Measurements from ENCODE around the gene TBXAS1. TPM values are rescaled to one million over a fixed set of nuclear protein-coding genes. Genes with fewer than 3 reads are reported as not detected.

TBXAS1 gene
- total RNA-seq, 5 donors from 2014 or later (not counting 1 experiment from before 2014, with no cell fraction given) = 5.2 to 14.2 (median 7.3) TPM

DNA sequence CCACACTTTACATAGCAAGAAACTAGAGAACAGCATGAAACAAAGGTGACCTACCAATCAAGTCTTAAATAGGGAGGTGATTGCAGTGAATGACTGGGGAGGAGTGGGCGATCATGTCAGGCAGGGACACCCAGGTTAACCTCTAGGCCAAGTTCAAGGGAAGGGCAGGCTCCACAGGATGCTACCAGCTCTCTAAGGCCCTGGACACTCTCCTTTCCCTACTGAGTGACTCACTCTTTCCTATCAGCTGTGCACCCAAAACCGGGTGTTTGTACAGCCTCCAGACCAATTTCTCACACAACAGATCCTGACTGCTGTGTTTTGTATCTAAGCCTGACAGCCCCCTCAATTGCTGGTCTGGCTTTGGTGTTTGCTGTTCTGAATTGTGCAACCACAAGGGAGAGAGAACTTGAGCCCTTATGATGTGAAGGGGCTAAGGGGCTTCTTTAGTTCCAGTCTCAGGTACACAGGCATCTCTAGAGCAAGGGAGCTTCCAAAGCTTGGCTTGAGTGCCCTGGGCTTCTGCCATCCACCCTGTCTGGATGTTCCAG, 107.8 kb downstream of the TBXAS1 start:
- ChIA-PET POLR2A (no interaction called here), CTCF (interaction anchor here in 1 of 2 donors (0.6 kb wide), 1 partner anchor 74 kb away, joined by 4 read pairs; no protein-coding TSS in a partner anchor)
- Histone ChIP-seq H3K9me3 (no peaks in the 10 kb centered on the region), H3K4me1 (ENCODE audit: control insufficient read depth in 1 of 2, extremely low read depth in 1 of 2, insufficient read depth in 2 of 2, low read length in 2 of 2) (no peaks in the 10 kb centered on the region), H3K27me3 (replicated peaks in 1 of 2; ENCODE audit: control insufficient read depth in 2 of 2, extremely low read depth in 1 of 2, insufficient read depth in 2 of 2, low read length in 1 of 2) (no peaks in the 10 kb centered on the region), H3K36me3 (ENCODE audit: control insufficient read depth in 2 of 2, extremely low read depth in 1 of 2, insufficient read depth in 1 of 2, low read length in 1 of 2) (no peaks in the 10 kb centered on the region), H3K27ac (ENCODE audit: low read length) (no peak overlapping the region), H3K4me3 (ENCODE audit: control insufficient read depth in 1 of 2, extremely low read depth in 1 of 2, low read length in 1 of 2) (no peak overlapping the region)
- H3K36me3 Mint-ChIP-seq = peaks cover 5% of the 10 kb centered on the region
- H3K27me3 Mint-ChIP-seq = peaks cover 0 to 4% of the 10 kb centered on the region in 2 donors
- WGBS (ENCODE audit: insufficient coverage) = no CpG with 5 or more reads among the region's 2 CpGs
- H3K4me1 Mint-ChIP-seq = no peaks in the 10 kb centered on the region
- no peak overlapping the region for H3K4me3 Mint-ChIP-seq
- no peak overlapping the region for H3K27ac Mint-ChIP-seq
- ATAC-seq (replicated peaks in 1 of 4) (no peak), DNase-seq (no peak)
- no peaks in the 10 kb centered on the region for H3K9me3 Mint-ChIP-seq

DNA sequence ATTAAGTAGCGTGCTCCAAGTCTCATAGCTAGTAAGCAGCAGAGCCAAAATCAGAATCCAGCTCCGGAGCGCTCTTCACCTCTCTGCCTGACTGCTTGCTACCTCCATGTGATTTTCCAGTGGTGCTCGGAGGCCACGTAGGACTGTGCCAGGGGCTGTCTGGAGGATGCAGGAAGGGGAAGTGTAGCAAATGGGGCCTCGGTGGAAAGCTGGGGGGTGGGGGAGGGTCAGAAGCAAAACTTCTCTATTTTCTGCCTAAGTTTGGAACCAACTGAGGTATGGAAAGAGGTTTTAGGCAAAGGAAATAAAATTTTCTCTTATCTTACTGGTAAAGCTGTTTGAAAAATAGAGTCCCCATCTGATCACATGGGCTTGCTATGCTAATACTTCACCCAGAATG, 108.7 kb downstream of the TBXAS1 start:
- H3K36me3 Mint-ChIP-seq = peaks cover 5% of the 10 kb centered on the region
- H3K4me1 Mint-ChIP-seq = no peaks in the 10 kb centered on the region
- no peak overlapping the region for H3K4me3 Mint-ChIP-seq
- no peaks in the 10 kb centered on the region for H3K9me3 Mint-ChIP-seq
- H3K27ac Mint-ChIP-seq = no peak overlapping the region
- Histone ChIP-seq H3K36me3 (ENCODE audit: control insufficient read depth in 2 of 2, extremely low read depth in 1 of 2, insufficient read depth in 1 of 2, low read length in 1 of 2) (no peaks in the 10 kb centered on the region), H3K27ac (ENCODE audit: low read length) (no peak overlapping the region), H3K9me3 (no peaks in the 10 kb centered on the region), H3K4me3 (ENCODE audit: control insufficient read depth in 1 of 2, extremely low read depth in 1 of 2, low read length in 1 of 2) (no peak overlapping the region), H3K4me1 (ENCODE audit: control insufficient read depth in 1 of 2, extremely low read depth in 1 of 2, insufficient read depth in 2 of 2, low read length in 2 of 2) (no peaks in the 10 kb centered on the region), H3K27me3 (replicated peaks in 1 of 2; ENCODE audit: control insufficient read depth in 2 of 2, extremely low read depth in 1 of 2, insufficient read depth in 2 of 2, low read length in 1 of 2) (no peaks in the 10 kb centered on the region)
- ATAC-seq (replicated peaks in 1 of 4) (no peak), DNase-seq (no peak)
- ChIA-PET CTCF (interaction anchor here in 1 of 2 donors (0.6 kb wide), 2 partner anchors 36 to 74 kb away, joined by 4 to 9 read pairs; no protein-coding TSS in a partner anchor), POLR2A (no interaction called here)
- H3K27me3 Mint-ChIP-seq = peaks cover 0 to 4% of the 10 kb centered on the region in 2 donors
- WGBS (ENCODE audit: insufficient coverage) = 71% methylated on average over 4 of the region's 6 CpGs

DNA sequence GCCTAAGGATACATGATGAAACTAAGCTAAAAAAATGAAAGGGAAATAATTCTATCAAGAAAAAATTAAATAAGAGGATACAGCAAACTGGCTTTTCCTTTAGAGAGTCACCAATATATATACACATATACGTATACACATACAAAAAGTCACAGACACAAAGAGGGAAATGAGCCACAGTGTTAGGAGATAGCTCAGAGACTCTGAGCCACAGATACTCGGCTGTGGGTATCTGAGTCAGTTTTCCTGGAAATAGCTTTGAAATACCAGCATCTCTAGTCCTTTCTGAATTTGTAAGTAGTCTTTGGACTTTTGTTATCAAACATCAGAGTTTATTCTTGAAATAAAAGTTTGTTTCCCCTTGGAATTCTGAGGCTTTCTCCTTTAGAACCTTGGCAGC, 111.8 kb downstream of the TBXAS1 start:
- no peak overlapping the region for H3K27ac ChIP-seq (ENCODE audit: low read length)
- H3K4me1 ChIP-seq (ENCODE audit: control insufficient read depth in 1 of 2, extremely low read depth in 1 of 2, insufficient read depth in 2 of 2, low read length in 2 of 2) = no peaks in the 10 kb centered on the region
- Mint-ChIP-seq H3K4me1 (no peaks in the 10 kb centered on the region), H3K27ac (no peak overlapping the region), H3K4me3 (no peak overlapping the region), H3K27me3 (peaks cover 0 to 4% of the 10 kb centered on the region in 2 donors), H3K9me3 (peaks cover 8 to 11% (median 10%) of the 10 kb centered on the region in 3 donors), H3K36me3 (peaks cover 21% of the 10 kb centered on the region)
- no peak overlapping the region for H3K4me3 ChIP-seq (ENCODE audit: control insufficient read depth in 1 of 2, extremely low read depth in 1 of 2, low read length in 1 of 2)
- ChIA-PET POLR2A (interaction anchor here in 1 of 2 donors (0.7 kb wide), 1 partner anchor 45 kb away, joined by 4 read pairs; no protein-coding TSS in a partner anchor), CTCF (no interaction called here)
- H3K27me3 ChIP-seq (replicated peaks in 1 of 2; ENCODE audit: control insufficient read depth in 2 of 2, extremely low read depth in 1 of 2, insufficient read depth in 2 of 2, low read length in 1 of 2) = no peaks in the 10 kb centered on the region
- no peaks in the 10 kb centered on the region for H3K36me3 ChIP-seq (ENCODE audit: control insufficient read depth in 2 of 2, extremely low read depth in 1 of 2, insufficient read depth in 1 of 2, low read length in 1 of 2)
- DNase-seq (no peak), ATAC-seq (replicated peaks in 1 of 4) (no peak)
- H3K9me3 ChIP-seq = peaks cover 3% of the 10 kb centered on the region
- 60% methylated on average over 1 of the region's 2 CpGs for WGBS (ENCODE audit: insufficient coverage)

DNA sequence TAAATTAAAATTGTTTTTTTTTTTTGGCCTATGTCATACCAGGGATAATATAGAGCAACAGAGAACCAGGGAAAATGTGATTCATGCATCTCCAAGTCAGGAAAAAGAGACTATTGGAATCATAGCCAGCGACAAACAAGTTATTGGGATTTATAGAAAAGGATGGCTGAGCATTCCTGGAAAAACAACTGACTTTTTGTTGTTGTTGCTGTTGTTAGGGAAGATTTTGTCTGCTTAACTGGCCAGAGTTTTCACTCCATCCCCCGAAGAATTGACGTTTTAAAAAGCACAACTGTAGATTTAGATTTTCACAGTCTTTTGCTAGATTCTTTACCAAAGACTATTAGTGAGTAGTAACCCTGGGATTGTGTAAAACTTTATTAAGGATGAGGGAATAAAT, 112.4 kb downstream of the TBXAS1 start:
- CTCF ChIA-PET = no interaction called here
- POLR2A ChIA-PET = interaction anchor here in 1 of 2 donors (0.7 kb wide), 1 partner anchor 46 kb away, joined by 4 read pairs; no protein-coding TSS in a partner anchor
- no peak for ATAC-seq (replicated peaks in 1 of 4)
- Histone ChIP-seq H3K36me3 (ENCODE audit: control insufficient read depth in 2 of 2, extremely low read depth in 1 of 2, insufficient read depth in 1 of 2, low read length in 1 of 2) (no peaks in the 10 kb centered on the region), H3K4me3 (ENCODE audit: control insufficient read depth in 1 of 2, extremely low read depth in 1 of 2, low read length in 1 of 2) (no peak overlapping the region), H3K4me1 (ENCODE audit: control insufficient read depth in 1 of 2, extremely low read depth in 1 of 2, insufficient read depth in 2 of 2, low read length in 2 of 2) (no peaks in the 10 kb centered on the region), H3K27me3 (replicated peaks in 1 of 2; ENCODE audit: control insufficient read depth in 2 of 2, extremely low read depth in 1 of 2, insufficient read depth in 2 of 2, low read length in 1 of 2) (no peaks in the 10 kb centered on the region), H3K27ac (ENCODE audit: low read length) (no peak overlapping the region), H3K9me3 (peaks cover 3% of the 10 kb centered on the region)
- H3K4me1 Mint-ChIP-seq = no peaks in the 10 kb centered on the region
- no peak overlapping the region for H3K4me3 Mint-ChIP-seq
- H3K9me3 Mint-ChIP-seq = peaks cover 11 to 13% (median 12%) of the 10 kb centered on the region in 3 donors
- no peak overlapping the region for H3K27ac Mint-ChIP-seq
- H3K36me3 Mint-ChIP-seq = peaks cover 22% of the 10 kb centered on the region
- H3K27me3 Mint-ChIP-seq = peaks cover 0 to 4% of the 10 kb centered on the region in 2 donors
- 100% methylated on average over 2 of the region's 3 CpGs for WGBS (ENCODE audit: insufficient coverage)
- DNase-seq = no peak

- POLR2A ChIA-PET = no interaction called here
- no peaks in the 10 kb centered on the region for H3K4me1 ChIP-seq (ENCODE audit: control insufficient read depth in 1 of 2, extremely low read depth in 1 of 2, insufficient read depth in 2 of 2, low read length in 2 of 2)
- WGBS (ENCODE audit: insufficient coverage) = no CpG with 5 or more reads among the region's 2 CpGs
- H3K9me3 ChIP-seq = peaks cover 3% of the 10 kb centered on the region
- H3K36me3 Mint-ChIP-seq = peaks cover 26% of the 10 kb centered on the region
- H3K27me3 Mint-ChIP-seq = peaks cover 0 to 4% of the 10 kb centered on the region in 2 donors
- H3K36me3 ChIP-seq (ENCODE audit: control insufficient read depth in 2 of 2, extremely low read depth in 1 of 2, insufficient read depth in 1 of 2, low read length in 1 of 2) = no peaks in the 10 kb centered on the region
- ATAC-seq (replicated peaks in 1 of 4) = no peak
- no peaks in the 10 kb centered on the region for H3K4me1 Mint-ChIP-seq
- H3K27me3 ChIP-seq (replicated peaks in 1 of 2; ENCODE audit: control insufficient read depth in 2 of 2, extremely low read depth in 1 of 2, insufficient read depth in 2 of 2, low read length in 1 of 2) = no peaks in the 10 kb centered on the region
- no peak overlapping the region for H3K27ac ChIP-seq (ENCODE audit: low read length)
- H3K4me3 Mint-ChIP-seq = no peak overlapping the region
- no peak overlapping the region for H3K4me3 ChIP-seq (ENCODE audit: control insufficient read depth in 1 of 2, extremely low read depth in 1 of 2, low read length in 1 of 2)
- CTCF ChIA-PET = no interaction called here
- H3K9me3 Mint-ChIP-seq = peaks cover 12 to 17% (median 16%) of the 10 kb centered on the region in 3 donors
- DNase-seq = no peak
- no peak overlapping the region for H3K27ac Mint-ChIP-seq
Measured at GRCh38 chr7:139941866-139942265, 112.8 kb downstream of the TBXAS1 start.

DNA sequence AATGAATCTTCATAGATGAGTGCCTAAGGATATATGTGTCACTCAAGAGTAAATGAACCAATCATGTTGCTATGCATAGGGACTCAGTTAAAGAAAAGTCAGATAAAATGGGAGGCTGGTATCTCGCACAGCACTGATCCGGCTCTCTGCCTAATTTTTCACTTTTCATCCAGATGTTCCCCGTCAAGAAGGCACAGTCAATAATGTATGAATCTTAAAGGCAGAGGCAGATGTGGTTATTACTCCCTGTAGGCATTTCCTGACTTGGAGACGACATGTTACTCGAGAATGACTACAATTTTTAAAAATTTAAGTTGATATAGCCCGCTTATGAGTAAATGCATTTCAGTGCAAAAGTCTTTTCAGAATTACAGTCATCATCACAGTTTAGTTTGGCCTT, 113.6 kb downstream of the TBXAS1 start:
- Histone ChIP-seq H3K4me1 (ENCODE audit: control insufficient read depth in 1 of 2, extremely low read depth in 1 of 2, insufficient read depth in 2 of 2, low read length in 2 of 2) (no peaks in the 10 kb centered on the region), H3K36me3 (ENCODE audit: control insufficient read depth in 2 of 2, extremely low read depth in 1 of 2, insufficient read depth in 1 of 2, low read length in 1 of 2) (no peaks in the 10 kb centered on the region), H3K4me3 (ENCODE audit: control insufficient read depth in 1 of 2, extremely low read depth in 1 of 2, low read length in 1 of 2) (no peak overlapping the region), H3K9me3 (peaks cover 3% of the 10 kb centered on the region), H3K27ac (ENCODE audit: low read length) (no peak overlapping the region), H3K27me3 (replicated peaks in 1 of 2; ENCODE audit: control insufficient read depth in 2 of 2, extremely low read depth in 1 of 2, insufficient read depth in 2 of 2, low read length in 1 of 2) (no peaks in the 10 kb centered on the region)
- ATAC-seq (replicated peaks in 1 of 4) (no peak), DNase-seq (no peak)
- no peaks in the 10 kb centered on the region for H3K4me1 Mint-ChIP-seq
- peaks cover 15 to 19% (median 17%) of the 10 kb centered on the region in 3 donors for H3K9me3 Mint-ChIP-seq
- POLR2A ChIA-PET = no interaction called here
- peaks cover 0 to 4% of the 10 kb centered on the region in 2 donors for H3K27me3 Mint-ChIP-seq
- no CpG with 5 or more reads among the region's 6 CpGs for WGBS (ENCODE audit: insufficient coverage)
- peaks cover 30% of the 10 kb centered on the region for H3K36me3 Mint-ChIP-seq
- no peak overlapping the region for H3K4me3 Mint-ChIP-seq
- H3K27ac Mint-ChIP-seq = no peak overlapping the region
- CTCF ChIA-PET = no interaction called here

Measured in T-cell (primary cell).